A172 (cell line): ENCODE measurements around the gene FANCI. TPM values are rescaled to one million over a fixed set of nuclear protein-coding genes. Genes with fewer than 3 reads are reported as not detected.

Source experiments
- DNase-seq: peaks from one replicate; pipeline ENCODE4 v3.0.0-alpha.2; 2015; ENCODE audit warnings: low spot score
- total RNA-seq: library from RNA; depleted of rRNA; stranded (reverse); fragments of >200 nt; shearing (Covaris generic); gene quantifications from 2 replicates; pipeline ENCODE4 v1.2.3, GENCODE V29; 2014

FANCI gene
- total RNA-seq, 1 experiment from 2014 or later, result 87.2 TPM

- DNase-seq, result peak; percentile 21
These were observed 63.3 kb downstream of the FANCI start for GRCh38 chr15:89307046-89307587.

DNA sequence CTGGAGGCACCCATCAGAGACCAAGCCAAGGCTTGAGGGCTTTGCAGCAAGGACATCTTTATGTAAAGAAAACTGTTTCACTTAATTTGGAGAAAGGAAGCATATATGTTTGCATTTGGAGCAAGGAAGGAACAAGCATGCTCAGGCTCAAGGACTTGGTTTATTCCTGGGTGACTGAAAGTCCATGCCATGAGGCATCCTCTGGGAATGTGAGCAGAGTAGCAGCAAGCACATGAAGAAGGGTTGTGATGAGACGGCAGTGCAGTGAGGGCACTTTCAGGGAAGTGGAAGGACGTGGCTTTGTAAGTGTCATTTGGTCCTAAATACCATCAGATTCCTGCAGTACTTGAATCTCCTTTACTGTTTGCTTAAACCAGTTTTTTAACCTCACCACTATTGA lies 64.0 kb downstream of the FANCI start:
- no peak for DNase-seq

GRCh38 chr15:89308236-89308635 lies 64.5 kb downstream of the FANCI start:
- no peak for DNase-seq

DNA sequence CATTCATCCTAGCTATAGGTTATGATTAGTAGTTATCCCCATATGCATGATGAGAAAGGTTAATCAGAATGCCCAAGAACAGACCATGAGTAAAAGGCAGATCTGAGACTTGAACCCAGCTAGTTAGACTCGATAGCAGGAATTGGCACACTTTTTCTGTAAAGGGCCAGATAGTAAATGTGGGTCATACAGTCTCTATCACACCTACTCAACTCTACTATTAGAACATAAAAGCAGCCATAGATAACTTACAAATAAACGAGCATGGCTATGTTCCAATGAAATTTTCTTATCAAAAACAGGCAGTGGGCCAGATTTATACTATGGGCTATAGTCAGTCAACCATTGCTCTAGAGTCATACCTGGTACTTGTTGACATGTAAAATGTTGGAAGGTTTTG lies 66.2 kb downstream of the FANCI start:
- no peak for DNase-seq

GRCh38 chr15:89315375-89315929 lies 71.7 kb downstream of the FANCI start:
- DNase-seq, result no peak

GRCh38 chr15:89316504-89316903 lies 72.7 kb downstream of the FANCI start:
- no peak for DNase-seq

GRCh38 chr15:89317186-89317720 lies 73.5 kb downstream of the FANCI start:
- DNase-seq, result no peak

DNA sequence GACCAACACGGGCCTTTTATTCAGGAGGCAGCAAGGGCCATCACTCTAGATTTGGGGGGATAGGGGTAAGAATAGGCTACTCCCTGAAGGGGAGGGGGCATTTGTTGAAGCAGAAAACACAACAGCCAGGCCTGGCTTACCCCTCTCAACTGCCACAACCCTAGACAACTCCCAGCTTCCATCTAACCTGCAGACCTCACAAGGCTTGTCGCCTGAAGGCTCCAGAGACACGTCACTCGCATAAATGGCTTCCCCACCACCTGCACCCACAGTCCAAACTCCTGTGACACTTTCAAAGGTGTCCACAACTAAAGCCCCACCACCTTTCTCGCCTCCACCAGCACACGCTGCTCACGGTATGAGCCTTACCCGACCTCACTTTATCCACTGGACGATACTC lies 75.9 kb downstream of the FANCI start:
- no peak for DNase-seq

GRCh38 chr15:89320200-89320599 lies 76.4 kb downstream of the FANCI start:
- no peak for DNase-seq

DNA sequence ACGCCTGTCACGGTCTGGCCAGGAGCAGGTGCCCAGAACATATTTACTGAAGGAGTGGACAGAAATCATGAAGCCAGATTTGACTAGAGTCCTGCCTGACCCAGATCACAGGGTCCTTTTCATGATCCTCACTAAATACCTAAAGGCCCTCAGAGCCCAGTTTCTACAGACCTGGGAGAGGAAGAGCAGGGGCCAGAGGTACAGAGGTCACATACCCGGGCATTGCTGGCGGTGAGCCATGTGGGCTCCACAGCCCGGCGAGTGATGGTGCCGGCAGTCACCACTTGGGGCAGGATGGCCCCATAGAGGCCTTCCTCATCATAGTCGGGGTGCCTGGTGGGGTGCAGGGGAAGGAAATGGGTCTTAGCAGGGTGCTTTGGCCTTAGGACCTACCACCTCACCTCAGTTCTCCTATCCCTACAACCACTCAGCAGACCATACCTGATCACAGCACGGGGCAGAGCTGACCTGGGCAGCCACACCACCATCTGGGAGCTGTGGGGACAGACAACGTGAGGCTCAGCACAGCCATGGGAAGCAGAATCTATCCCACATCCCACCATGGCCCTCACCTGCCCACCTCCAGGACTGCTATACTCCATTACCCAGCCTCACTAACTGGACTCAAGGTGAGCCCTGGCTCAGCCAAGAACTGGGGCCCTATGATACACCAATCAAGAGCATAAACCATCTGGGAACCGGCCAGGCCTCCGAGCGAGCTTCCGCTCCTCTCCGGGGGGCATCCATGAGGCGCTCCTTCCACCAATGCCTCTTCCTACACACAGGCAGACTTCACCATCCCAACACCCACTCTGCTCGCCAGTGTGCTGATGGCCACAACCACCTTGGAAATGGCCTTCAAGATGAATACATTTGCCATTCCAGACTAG lies 78.0 kb downstream of the FANCI start:
- no peak for DNase-seq

DNA sequence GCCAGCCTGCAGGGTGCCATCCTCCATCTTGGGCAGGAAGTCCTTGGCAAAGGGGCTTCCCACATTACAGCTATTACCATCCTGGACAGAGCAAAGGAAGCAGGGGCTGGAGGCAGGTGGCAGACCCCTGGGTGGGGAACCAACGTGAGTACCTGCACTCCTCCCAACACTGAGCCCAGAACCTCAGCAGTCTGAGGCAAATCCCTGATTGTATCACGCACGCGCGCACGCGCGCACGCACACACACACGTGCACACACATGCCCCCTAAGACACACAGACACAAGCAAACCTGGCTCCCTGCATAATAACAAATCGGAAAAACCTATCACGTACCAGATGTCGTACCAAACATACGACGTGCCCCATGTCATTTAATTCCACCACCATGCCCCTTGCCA lies 79.0 kb downstream of the FANCI start:
- no peak for DNase-seq

DNA sequence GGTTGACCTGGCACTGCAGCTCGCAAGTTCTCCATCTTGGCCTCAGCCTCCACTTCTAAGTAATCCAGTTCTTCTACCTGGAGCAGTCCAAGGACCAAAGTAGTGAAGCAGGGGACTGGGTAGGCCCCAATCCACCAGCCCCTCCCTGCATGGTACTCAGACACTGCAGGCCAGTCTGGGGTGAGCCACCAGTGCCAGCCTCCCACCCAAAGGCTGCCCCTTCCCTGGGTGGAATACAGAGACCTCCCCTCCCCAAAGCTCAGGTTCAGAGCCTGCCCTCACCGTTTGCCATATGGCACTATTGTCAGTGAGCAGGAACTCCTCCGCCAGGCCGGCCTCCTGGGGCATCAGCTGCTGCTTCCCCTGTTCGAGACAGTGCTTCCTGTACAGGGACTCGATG lies 80.0 kb downstream of the FANCI start:
- DNase-seq, result no peak

DNA sequence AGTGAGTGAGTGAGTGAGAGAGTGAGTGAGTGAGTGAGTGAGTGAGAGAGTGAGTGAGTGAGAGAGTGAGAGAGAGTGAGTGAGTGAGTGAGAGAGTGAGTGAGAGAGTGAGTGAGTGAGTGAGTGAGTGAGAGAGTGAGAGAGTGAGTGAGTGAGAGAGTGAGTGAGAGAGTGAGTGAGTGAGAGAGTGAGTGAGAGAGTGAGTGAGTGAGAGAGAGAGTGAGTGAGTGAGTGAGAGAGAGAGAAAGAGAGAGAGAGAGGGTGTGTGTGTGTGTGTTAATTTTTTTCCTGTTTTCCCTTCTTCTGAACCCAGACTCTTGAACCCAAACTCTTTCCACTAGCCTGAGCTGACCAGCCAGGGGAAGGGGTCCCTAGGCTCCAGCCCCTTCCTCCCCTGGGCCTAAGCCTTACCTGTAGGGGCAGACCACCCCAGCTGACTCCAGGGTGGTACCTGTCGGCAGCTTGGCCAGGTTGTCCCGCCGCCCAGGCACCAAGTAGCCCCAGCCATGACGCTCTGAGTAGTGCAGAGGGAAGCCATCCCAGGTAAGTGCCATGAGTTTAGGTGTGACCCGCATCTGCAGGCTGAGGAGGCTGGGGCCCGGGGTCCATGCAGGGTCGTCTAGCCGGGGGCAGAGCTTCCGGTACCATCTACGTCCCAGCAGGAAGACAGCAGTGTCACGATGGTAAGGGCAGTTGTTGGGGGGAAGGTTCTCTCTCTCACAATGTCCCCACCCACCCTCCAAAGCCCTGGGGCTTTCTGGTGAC lies 81.4 kb downstream of the FANCI start:
- DNase-seq, result no peak

DNA sequence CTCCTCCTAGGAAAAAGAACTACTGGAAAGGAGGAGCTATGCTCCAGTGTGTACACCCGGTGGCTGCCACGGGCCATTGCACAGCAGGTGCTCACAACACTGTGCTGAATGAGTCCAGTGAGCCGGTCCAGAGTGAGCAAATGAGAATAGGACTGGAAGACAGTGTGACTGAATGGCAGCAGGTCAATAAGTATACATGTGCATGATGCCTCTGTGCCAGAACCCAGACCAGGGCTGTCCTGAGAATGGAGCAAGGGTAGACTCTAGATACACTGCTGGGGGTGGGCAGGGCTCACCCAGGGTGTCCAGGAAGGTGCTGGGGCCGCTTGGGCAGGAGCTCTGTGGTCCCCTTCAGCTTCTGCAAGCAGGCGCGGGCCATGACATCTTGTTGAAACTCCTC lies 82.5 kb downstream of the FANCI start:
- DNase-seq, result no peak

DNA sequence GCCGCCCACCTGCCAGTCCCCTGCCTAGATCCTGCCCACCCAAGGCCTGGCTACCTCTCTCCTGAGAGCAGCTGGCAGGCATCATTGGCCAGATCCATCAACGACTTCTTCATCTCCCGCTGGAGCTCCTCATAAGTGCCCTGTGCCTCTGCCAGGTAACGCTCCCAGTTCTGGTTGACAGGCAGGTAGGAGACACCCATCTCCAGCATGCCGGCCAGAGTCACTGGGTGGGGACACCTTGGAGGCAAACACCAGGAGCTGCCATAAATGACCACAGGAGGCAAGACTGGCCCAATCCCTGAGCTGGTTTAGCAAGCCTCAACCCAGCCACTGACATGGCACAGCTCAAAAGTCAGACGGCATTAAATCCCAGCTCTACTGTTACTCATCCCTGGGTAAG lies 83.3 kb downstream of the FANCI start:
- DNase-seq, result no peak

- no peak for DNase-seq
These were observed 84.8 kb downstream of the FANCI start for GRCh38 chr15:89328398-89329254.

DNA sequence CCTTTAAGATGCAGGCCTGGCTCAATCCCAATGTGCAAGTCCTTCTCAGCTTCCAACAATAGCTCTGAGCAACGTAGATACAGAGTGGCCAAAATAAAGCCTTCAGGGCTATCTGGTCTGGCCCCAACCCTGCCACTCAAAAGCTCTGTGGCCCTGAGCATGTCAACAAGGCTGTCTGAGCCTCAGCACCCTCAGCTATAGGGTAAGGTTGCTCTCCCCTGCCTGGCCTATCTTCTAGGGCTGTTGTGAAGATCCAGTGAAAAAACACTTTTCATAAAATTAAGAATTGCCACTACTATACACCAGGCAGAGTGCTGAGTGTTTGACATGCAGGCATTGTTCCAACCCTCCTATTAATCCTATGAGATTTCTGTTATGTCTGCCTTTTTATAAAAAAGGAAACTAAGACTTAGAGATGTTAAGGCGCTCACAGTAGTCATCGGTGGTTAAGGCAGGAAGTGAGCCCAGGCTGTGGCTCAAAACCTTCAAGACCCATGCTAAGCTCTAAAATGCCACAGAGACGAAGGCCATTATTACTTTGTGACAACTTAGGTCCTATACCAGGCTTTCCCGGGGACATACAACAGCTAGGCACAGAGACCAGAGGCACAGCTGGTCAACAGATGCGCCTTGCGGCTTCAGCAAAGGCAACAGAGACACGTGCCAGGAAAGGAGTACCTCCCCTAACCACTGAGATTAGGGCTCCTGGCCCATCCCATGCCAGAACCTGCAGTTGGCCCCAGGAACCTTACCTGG lies 85.7 kb downstream of the FANCI start:
- no peak for DNase-seq

GRCh38 chr15:89330119-89330518 lies 86.3 kb downstream of the FANCI start:
- DNase-seq, result no peak

GRCh38 chr15:89330881-89331595 lies 87.3 kb downstream of the FANCI start:
- DNase-seq, result no peak

- DNase-seq, result no peak
These were observed 88.7 kb downstream of the FANCI start for GRCh38 chr15:89332446-89332845.
